Measurements from ENCODE around the gene COL18A1.

Gene COL18A1

GRCh38 chr21:45547545-45547900 is 142.6 kb downstream of the COL18A1 start:
- DNase-seq (ENCODE audit: low read depth): no peak

- DNase-seq (ENCODE audit: low read depth): no peak
Measured at GRCh38 chr21:45548711-45549491, 143.9 kb downstream of the COL18A1 start.

GRCh38 chr21:45549626-45550463 is 144.9 kb downstream of the COL18A1 start:
- no peak for DNase-seq (ENCODE audit: low read depth)

- no peak for DNase-seq (ENCODE audit: low read depth)
Measured at GRCh38 chr21:45550522-45551210, 145.7 kb downstream of the COL18A1 start.

- DNase-seq (ENCODE audit: low read depth): peak; percentile 40
Measured at GRCh38 chr21:45551316-45551715, 146.4 kb downstream of the COL18A1 start.

GRCh38 chr21:45551783-45552695 is 147.1 kb downstream of the COL18A1 start:
- no peak for DNase-seq (ENCODE audit: low read depth)

- no peak for DNase-seq (ENCODE audit: low read depth)
Measured at GRCh38 chr21:45552696-45553391, 147.9 kb downstream of the COL18A1 start.

GRCh38 chr21:45554477-45555175 is 149.7 kb downstream of the COL18A1 start:
- peak; percentile 33 for DNase-seq (ENCODE audit: low read depth)

- DNase-seq (ENCODE audit: low read depth): no peak
Measured at GRCh38 chr21:45555251-45555556, 150.2 kb downstream of the COL18A1 start.

- DNase-seq (ENCODE audit: low read depth): peak; percentile 32
Measured at GRCh38 chr21:45555557-45556301, 150.8 kb downstream of the COL18A1 start.

- no peak for DNase-seq (ENCODE audit: low read depth)
Measured at GRCh38 chr21:45556302-45556644, 151.3 kb downstream of the COL18A1 start.

- no peak for DNase-seq (ENCODE audit: low read depth)
Measured at GRCh38 chr21:45556645-45557615, 152.0 kb downstream of the COL18A1 start.

GRCh38 chr21:45557616-45558043 is 152.7 kb downstream of the COL18A1 start:
- DNase-seq (ENCODE audit: low read depth): no peak

- no peak for DNase-seq (ENCODE audit: low read depth)
Measured at GRCh38 chr21:45558044-45558721, 153.2 kb downstream of the COL18A1 start.

- DNase-seq (ENCODE audit: low read depth): no peak
Measured at GRCh38 chr21:45559216-45560105, 154.5 kb downstream of the COL18A1 start.

GRCh38 chr21:45560106-45561021 is 155.4 kb downstream of the COL18A1 start:
- DNase-seq (ENCODE audit: low read depth): no peak
